HCT116 (cell line): ENCODE results near the gene BSND. TPM values are rescaled to one million over a fixed set of nuclear protein-coding genes. Genes with fewer than 3 reads are reported as not detected.

Experiments used
- ATAC-seq: fragments of 200-7000 bp; cut with Tn5 transposase; 2 replicates; pipeline ENCODE4 v1.9.1; 2020; ENCODE audit warnings: mild to moderate bottlenecking, moderate library complexity
- BruUV-seq: library from RNA; stranded (reverse); fragments of 400-500 nt; replicated peaks from 2 replicates; lab custom pipeline; 2021; lab: Mats Ljungman, UMichigan
- CTCF ChIA-PET: fragments of 300-600 bp; sonication (Branson Sonifier 250); formaldehyde crosslinking; loops from one replicate; lab custom pipeline; 2021; ENCODE audit warnings: antibody characterized with exemption; lab: Charles Lee
- POLR2A ChIA-PET: fragments of 300-600, 350-600 bp; sonication (Branson Sonifier 250); formaldehyde crosslinking; loops from one replicate; lab custom pipeline; 2021; ENCODE audit warnings: antibody characterized with exemption; lab: Charles Lee
- RAD21 ChIA-PET, 2 experiments: fragments of 300-600 bp; sonication (Branson Sonifier 250); formaldehyde crosslinking; loops; one replicate each; lab custom pipeline; 2023; ENCODE audit warnings: low total read pairs in 2 of 2; ENCODE audit not compliant: uncharacterized antibody in 2 of 2, unreplicated experiment in 2 of 2, low non-redundant PET in 1 of 2; lab: Charles Lee
- DNase-seq: peaks from one replicate; pipeline ENCODE4 v3.0.0-alpha.2; 2010; ENCODE audit warnings: low read depth, low spot score
- H2AFZ ChIP-seq: fragments of 200-600 bp; shearing (Covaris generic), sonication (generic); 2 replicates; pipeline ENCODE4 v1.6.1; 2017; ENCODE audit warnings: low read depth, mixed run types, mixed read lengths, antibody characterized with exemption, low read length; ENCODE audit not compliant: poor library complexity, severe bottlenecking
- H3K27ac ChIP-seq: 2 replicates; pipeline ENCODE4 v1.5.1; 2012; ENCODE audit warnings: low read depth, low read length
- H3K27me3 ChIP-seq: fragments of 200-600 bp; sonication (generic); 2 replicates; pipeline ENCODE4 v1.6.1; 2016; ENCODE audit warnings: mixed run types, low read length, mixed read lengths; ENCODE audit not compliant: insufficient read depth
- H3K36me3 ChIP-seq, 2 experiments: fragments of 200-500 bp in 1 of 2; fragments of 200-600 bp in 1 of 2; sonication (Bioruptor generic) in 1 of 2; sonication (generic) in 1 of 2; 2 replicates each; pipeline versions ENCODE4 v1.5.1 to v1.6.1; 2014 to 2016; ENCODE audit warnings: low read length in 2 of 2, inconsistent platforms in 1 of 2, mixed read lengths in 1 of 2, mixed run types in 1 of 2; ENCODE audit not compliant: insufficient read depth in 2 of 2, control insufficient read depth in 1 of 2
- H3K4me1 ChIP-seq, 2 experiments: fragments of 200-600 bp in 1 of 2; sonication (generic) in 1 of 2; 2 replicates each; pipeline versions ENCODE4 v1.5.1 to v1.6.1; 2012 to 2017; ENCODE audit warnings: low read length in 2 of 2, inconsistent platforms in 1 of 2, mild to moderate bottlenecking in 1 of 2, mixed read lengths in 1 of 2, mixed run types in 1 of 2, moderate library complexity in 1 of 2; ENCODE audit not compliant: insufficient read depth in 2 of 2, control insufficient read depth in 1 of 2
- H3K4me2 ChIP-seq: fragments of 200-600 bp; sonication (generic); 2 replicates; pipeline ENCODE4 v1.6.1; 2017; ENCODE audit warnings: mixed run types, low read length, mixed read lengths
- H3K4me3 ChIP-seq, 2 experiments: fragments of 200-600 bp in 1 of 2; sonication (generic) in 1 of 2; replicated peaks in 1 of 2; 2 replicates each; pipeline ENCODE4 v1.5.1; 2011 to 2016; ENCODE audit warnings: low read length in 2 of 2, control low read depth in 1 of 2, low read depth in 1 of 2, mild to moderate bottlenecking in 1 of 2, mixed read lengths in 1 of 2, mixed run types in 1 of 2
- H3K79me2 ChIP-seq: fragments of 200-600 bp; sonication (generic); 2 replicates; pipeline ENCODE4 v1.6.1; 2017; ENCODE audit warnings: mild to moderate bottlenecking, mixed run types, low read length, moderate library complexity, mixed read lengths; ENCODE audit not compliant: insufficient read depth
- H3K9ac ChIP-seq: fragments of 200-600 bp; sonication (generic); 2 replicates; pipeline ENCODE4 v1.6.1; 2016; ENCODE audit warnings: low read length, mixed read lengths
- H3K9me2 ChIP-seq: fragments of 200-600 bp; sonication (generic), shearing (Covaris generic); 2 replicates; pipeline ENCODE4 v1.6.1; 2017; ENCODE audit warnings: mixed run types, mild to moderate bottlenecking, moderate library complexity; ENCODE audit not compliant: insufficient read depth
- H3K9me3 ChIP-seq, 2 experiments: fragments of 200-500 bp in 1 of 2; fragments of 200-600 bp in 1 of 2; sonication (Bioruptor generic) in 1 of 2; sonication (generic) in 1 of 2; 2 replicates each; pipeline ENCODE4 v1.6.1; 2014 to 2017; ENCODE audit warnings: low read length in 2 of 2, mixed read lengths in 2 of 2, inconsistent platforms in 1 of 2, low read depth in 1 of 2, mild to moderate bottlenecking in 1 of 2, mixed run types in 1 of 2, moderate library complexity in 1 of 2; ENCODE audit not compliant: control insufficient read depth in 1 of 2, insufficient read depth in 1 of 2
- H4K20me1 ChIP-seq: fragments of 200-600 bp; sonication (generic), shearing (Covaris generic); 2 replicates; pipeline ENCODE4 v1.6.1; 2017; ENCODE audit warnings: mixed run types, mild to moderate bottlenecking, moderate library complexity; ENCODE audit not compliant: insufficient read depth
- CBX3 ChIP-seq: IDR thresholded peaks from 2 replicates; pipeline ENCODE4 v1.6.1; 2012; ENCODE audit warnings: low read depth
- CEBPB ChIP-seq: IDR thresholded peaks from 2 replicates; pipeline ENCODE4 v1.6.1; 2012; ENCODE audit warnings: low read depth
- EZH2 ChIP-seq: fragments of 200-600 bp; sonication (generic); IDR thresholded peaks from 2 replicates; pipeline ENCODE4 v1.6.1; 2017; ENCODE audit warnings: antibody characterized with exemption, mixed run types
- EZH2phosphoT487 ChIP-seq: fragments of 200-600 bp; IDR thresholded peaks from 2 replicates; pipeline ENCODE4 v1.6.1; 2018; ENCODE audit warnings: antibody characterized with exemption, borderline replicate concordance
- FOSL1 ChIP-seq: IDR thresholded peaks from 2 replicates; pipeline ENCODE4 v1.6.1; 2012; ENCODE audit warnings: low read depth
- JUND ChIP-seq: IDR thresholded peaks from 2 replicates; pipeline ENCODE4 v1.6.1; 2012
- MAX ChIP-seq: IDR thresholded peaks from 2 replicates; pipeline ENCODE4 v1.6.1; 2012
- POLR2AphosphoS5 ChIP-seq: IDR thresholded peaks from 2 replicates; pipeline ENCODE4 v1.6.1; 2011; ENCODE audit warnings: mild to moderate bottlenecking, low read depth, low read length, moderate library complexity
- SIN3A ChIP-seq: IDR thresholded peaks from 2 replicates; pipeline ENCODE4 v1.6.1; 2012; ENCODE audit warnings: low read depth
- SP1 ChIP-seq: IDR thresholded peaks from 2 replicates; pipeline ENCODE4 v1.6.1; 2012; ENCODE audit warnings: low read depth
- SRF ChIP-seq: IDR thresholded peaks from 2 replicates; pipeline ENCODE4 v1.6.1; 2012; ENCODE audit warnings: low read depth
- TCF7L2 ChIP-seq: IDR thresholded peaks from 2 replicates; pipeline ENCODE4 v1.7.0; 2011; ENCODE audit warnings: borderline replicate concordance, inconsistent platforms; ENCODE audit not compliant: insufficient read depth, insufficient read length; ENCODE audit errors: extremely low read depth
- YY1 ChIP-seq: IDR thresholded peaks from 2 replicates; pipeline ENCODE4 v1.6.1; 2011; ENCODE audit warnings: low read length, low read depth, moderate library complexity, mild to moderate bottlenecking; ENCODE audit not compliant: insufficient replicate concordance; ENCODE audit errors: extremely low read depth
- ZNF274 ChIP-seq: fragments of 200-500 bp; sonication (Bioruptor generic); IDR thresholded peaks from 2 replicates; pipeline ENCODE4 v1.6.1; 2014; ENCODE audit warnings: mild to moderate bottlenecking, low read depth, low read length, inconsistent platforms
- intact Hi-C: fragments of 100-400 bp; cut with micrococcal nuclease; formaldehyde crosslinking; loops from 2 replicates; pipeline ENCODE4 v1.10.0; 2022
- total RNA-seq: library from RNA; stranded (reverse); gene quantifications from one replicate; pipeline ENCODE4 v1.2.1, GENCODE V29; 2021; ENCODE audit not compliant: unreplicated experiment
- TF ChIP-seq, protein P1 (sequence below), 3 experiments: fragments of 200-600 bp in 1 of 3; sonication (generic) in 1 of 3; IDR thresholded peaks in 2 of 3; conservative IDR thresholded peaks in 1 of 3; 2 replicates each; pipeline ENCODE4 v1.5.1; 2012 to 2017; ENCODE audit warnings: low read depth in 2 of 3, low read length in 2 of 3, antibody characterized with exemption in 1 of 3, borderline replicate concordance in 1 of 3, control low read depth in 1 of 3, mild to moderate bottlenecking in 1 of 3, mixed read lengths in 1 of 3, mixed run types in 1 of 3, moderate library complexity in 1 of 3; ENCODE audit not compliant: insufficient read depth in 1 of 3
- TF ChIP-seq, protein P2 (sequence below): IDR thresholded peaks from 2 replicates; pipeline ENCODE4 v1.6.1; 2011; ENCODE audit warnings: mild to moderate bottlenecking, low read length, moderate library complexity; ENCODE audit not compliant: insufficient replicate concordance; ENCODE audit errors: extremely low read depth

Gene BSND
- total RNA-seq, 1 experiment from 2014 or later = not detected

- no TSS peak for BruUV-seq
- Histone ChIP-seq H3K27ac (peak overlapping the region; percentile 71), H3K79me2 (peaks cover 6% of the 10 kb centered on the region; the same call in 1 of the 2 replicates), H2AFZ (no peak overlapping the region), H3K9ac (peak overlapping the region; percentile 72), H3K36me3 (0 out of 4 replicates have a peak, but pooled peaks cover 0 to 6% of the 10 kb centered on the region in 2 experiments), H3K9me3 (no peaks in the 10 kb centered on the region), H3K27me3 (no peaks in the 10 kb centered on the region), H3K9me2 (no peaks in the 10 kb centered on the region), H4K20me1 (no peaks in the 10 kb centered on the region), H3K4me1 (peaks cover 14 to 45% of the 10 kb centered on the region in 2 experiments; a peak in 3 of 4 replicates), H3K4me2 (peak overlapping the region; percentile 97), H3K4me3 (peak overlapping the region; percentile 73 to 80)
- TF ChIP-seq JUND = no peak
- TF ChIP-seq MAX = no peak
- no peak for TF ChIP-seq CEBPB
- TF ChIP-seq CBX3 = no peak
- TF ChIP-seq SIN3A = no peak
- TF ChIP-seq, protein P1, sequence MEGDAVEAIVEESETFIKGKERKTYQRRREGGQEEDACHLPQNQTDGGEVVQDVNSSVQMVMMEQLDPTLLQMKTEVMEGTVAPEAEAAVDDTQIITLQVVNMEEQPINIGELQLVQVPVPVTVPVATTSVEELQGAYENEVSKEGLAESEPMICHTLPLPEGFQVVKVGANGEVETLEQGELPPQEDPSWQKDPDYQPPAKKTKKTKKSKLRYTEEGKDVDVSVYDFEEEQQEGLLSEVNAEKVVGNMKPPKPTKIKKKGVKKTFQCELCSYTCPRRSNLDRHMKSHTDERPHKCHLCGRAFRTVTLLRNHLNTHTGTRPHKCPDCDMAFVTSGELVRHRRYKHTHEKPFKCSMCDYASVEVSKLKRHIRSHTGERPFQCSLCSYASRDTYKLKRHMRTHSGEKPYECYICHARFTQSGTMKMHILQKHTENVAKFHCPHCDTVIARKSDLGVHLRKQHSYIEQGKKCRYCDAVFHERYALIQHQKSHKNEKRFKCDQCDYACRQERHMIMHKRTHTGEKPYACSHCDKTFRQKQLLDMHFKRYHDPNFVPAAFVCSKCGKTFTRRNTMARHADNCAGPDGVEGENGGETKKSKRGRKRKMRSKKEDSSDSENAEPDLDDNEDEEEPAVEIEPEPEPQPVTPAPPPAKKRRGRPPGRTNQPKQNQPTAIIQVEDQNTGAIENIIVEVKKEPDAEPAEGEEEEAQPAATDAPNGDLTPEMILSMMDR (IDR thresholded peaks at IDR 0.05 in 2 of 3, conservative IDR thresholded peaks at IDR 0.05 in 1 of 3; ENCODE audit: borderline replicate concordance in 1 of 3, insufficient read depth in 1 of 3, low read depth in 2 of 3, low read length in 2 of 3) = no peak
- no peak for TF ChIP-seq YY1
- TF ChIP-seq ZNF274 = no peak
- TF ChIP-seq EZH2 = no peak
- TF ChIP-seq EZH2phosphoT487 = no peak
- TF ChIP-seq SP1 = no peak
- TF ChIP-seq SRF = no peak
- TF ChIP-seq FOSL1 = no peak
- no peak for TF ChIP-seq TCF7L2
- TF ChIP-seq POLR2AphosphoS5 = no peak
- TF ChIP-seq, protein P2, sequence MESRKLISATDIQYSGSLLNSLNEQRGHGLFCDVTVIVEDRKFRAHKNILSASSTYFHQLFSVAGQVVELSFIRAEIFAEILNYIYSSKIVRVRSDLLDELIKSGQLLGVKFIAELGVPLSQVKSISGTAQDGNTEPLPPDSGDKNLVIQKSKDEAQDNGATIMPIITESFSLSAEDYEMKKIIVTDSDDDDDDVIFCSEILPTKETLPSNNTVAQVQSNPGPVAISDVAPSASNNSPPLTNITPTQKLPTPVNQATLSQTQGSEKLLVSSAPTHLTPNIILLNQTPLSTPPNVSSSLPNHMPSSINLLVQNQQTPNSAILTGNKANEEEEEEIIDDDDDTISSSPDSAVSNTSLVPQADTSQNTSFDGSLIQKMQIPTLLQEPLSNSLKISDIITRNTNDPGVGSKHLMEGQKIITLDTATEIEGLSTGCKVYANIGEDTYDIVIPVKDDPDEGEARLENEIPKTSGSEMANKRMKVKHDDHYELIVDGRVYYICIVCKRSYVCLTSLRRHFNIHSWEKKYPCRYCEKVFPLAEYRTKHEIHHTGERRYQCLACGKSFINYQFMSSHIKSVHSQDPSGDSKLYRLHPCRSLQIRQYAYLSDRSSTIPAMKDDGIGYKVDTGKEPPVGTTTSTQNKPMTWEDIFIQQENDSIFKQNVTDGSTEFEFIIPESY = no peak
- CTCF ChIA-PET = interaction anchor here (0.9 to 2.4 kb wide), 2 partner anchors 18 to 23 kb away, joined by 3 to 9 read pairs; no protein-coding TSS in a partner anchor
- RAD21 ChIA-PET = no interaction called here
- POLR2A ChIA-PET = no interaction called here
- peak; percentile 24 for ATAC-seq
- no peak for DNase-seq
- intact Hi-C loops = no loop called here
These were observed 41.6 kb downstream of the BSND start for GRCh38 chr1:55040083-55040932.
